ENCODE measurements around the gene ACVR1B. TPM values are rescaled to one million over a fixed set of nuclear protein-coding genes. Genes with fewer than 3 reads are reported as not detected.

Gene ACVR1B
- total RNA-seq, 1 donor from 2014 or later = 18.7 TPM

GRCh38 chr12:51907083-51907855, 44.2 kb upstream of the ACVR1B start, which contains the start of gene ACVRL1:
ACVRL1 (plus strand) TSS chr12:51907504; CDS start chr12:51912475, 4,971 bp downstream.
- peaks cover 0 to 10% of the 10 kb centered on the region in 2 donors for H3K4me1 ChIP-seq
- TF ChIP-seq, protein P1, sequence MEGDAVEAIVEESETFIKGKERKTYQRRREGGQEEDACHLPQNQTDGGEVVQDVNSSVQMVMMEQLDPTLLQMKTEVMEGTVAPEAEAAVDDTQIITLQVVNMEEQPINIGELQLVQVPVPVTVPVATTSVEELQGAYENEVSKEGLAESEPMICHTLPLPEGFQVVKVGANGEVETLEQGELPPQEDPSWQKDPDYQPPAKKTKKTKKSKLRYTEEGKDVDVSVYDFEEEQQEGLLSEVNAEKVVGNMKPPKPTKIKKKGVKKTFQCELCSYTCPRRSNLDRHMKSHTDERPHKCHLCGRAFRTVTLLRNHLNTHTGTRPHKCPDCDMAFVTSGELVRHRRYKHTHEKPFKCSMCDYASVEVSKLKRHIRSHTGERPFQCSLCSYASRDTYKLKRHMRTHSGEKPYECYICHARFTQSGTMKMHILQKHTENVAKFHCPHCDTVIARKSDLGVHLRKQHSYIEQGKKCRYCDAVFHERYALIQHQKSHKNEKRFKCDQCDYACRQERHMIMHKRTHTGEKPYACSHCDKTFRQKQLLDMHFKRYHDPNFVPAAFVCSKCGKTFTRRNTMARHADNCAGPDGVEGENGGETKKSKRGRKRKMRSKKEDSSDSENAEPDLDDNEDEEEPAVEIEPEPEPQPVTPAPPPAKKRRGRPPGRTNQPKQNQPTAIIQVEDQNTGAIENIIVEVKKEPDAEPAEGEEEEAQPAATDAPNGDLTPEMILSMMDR (IDR thresholded peaks at IDR 0.05) = no peak
- peaks cover 0 to 3% of the 10 kb centered on the region in 2 donors for H3K9me3 ChIP-seq
- intact Hi-C loops (cut with DNase I) = no loop called here
- no peaks in the 10 kb centered on the region for H3K36me3 ChIP-seq
- peak within 1 kb of the TSS; percentile 53 to 65 for H3K4me3 ChIP-seq
- no peaks in the 10 kb centered on the region for H3K27me3 ChIP-seq
- H3K27ac ChIP-seq = peak within 1 kb of the TSS; percentile 63 to 82
- peak in 1 of 2 donors; percentile 59 for DNase-seq (ENCODE audit: low spot score in 2 of 2)

DNA sequence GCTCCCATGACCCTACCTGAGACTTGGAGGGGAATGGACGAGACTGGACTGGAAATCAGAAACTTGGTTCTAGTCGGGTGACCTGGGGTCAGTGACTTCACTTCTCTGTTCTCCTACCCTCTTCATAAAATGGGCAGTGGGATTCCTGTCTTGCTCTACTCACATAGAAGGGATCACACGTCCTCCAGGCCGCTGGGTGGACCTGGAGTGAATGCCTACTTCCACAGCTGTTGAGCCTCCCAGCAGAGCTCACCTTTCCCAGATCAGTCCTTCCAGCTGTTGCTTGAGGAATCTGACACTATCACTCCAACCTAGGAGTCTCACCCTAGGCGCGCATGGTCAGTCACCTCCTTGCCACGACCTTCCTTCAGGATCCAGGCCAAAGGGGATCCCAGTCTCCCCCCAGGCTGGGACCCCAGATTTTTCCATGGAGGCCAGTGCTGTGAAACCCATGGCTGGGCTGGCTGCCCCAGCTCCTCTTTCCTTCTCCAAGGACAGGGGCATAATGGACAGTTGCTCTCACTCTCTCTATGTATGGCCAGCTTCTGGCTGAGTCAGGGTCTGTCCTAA, 43.6 kb upstream of the ACVR1B start:
- TF ChIP-seq, protein P1 (IDR thresholded peaks at IDR 0.05) = no peak
- H3K36me3 ChIP-seq = no peaks in the 10 kb centered on the region
- H3K4me3 ChIP-seq = peak overlapping the region; percentile 53 to 65
- intact Hi-C loops (cut with DNase I) = no loop called here
- H3K27me3 ChIP-seq = no peaks in the 10 kb centered on the region
- peaks cover 0 to 11% of the 10 kb centered on the region in 2 donors for H3K4me1 ChIP-seq
- H3K27ac ChIP-seq = peak overlapping the region; percentile 63 to 82
- no peak for DNase-seq (ENCODE audit: low spot score in 2 of 2)
- H3K9me3 ChIP-seq = no peaks in the 10 kb centered on the region

DNA sequence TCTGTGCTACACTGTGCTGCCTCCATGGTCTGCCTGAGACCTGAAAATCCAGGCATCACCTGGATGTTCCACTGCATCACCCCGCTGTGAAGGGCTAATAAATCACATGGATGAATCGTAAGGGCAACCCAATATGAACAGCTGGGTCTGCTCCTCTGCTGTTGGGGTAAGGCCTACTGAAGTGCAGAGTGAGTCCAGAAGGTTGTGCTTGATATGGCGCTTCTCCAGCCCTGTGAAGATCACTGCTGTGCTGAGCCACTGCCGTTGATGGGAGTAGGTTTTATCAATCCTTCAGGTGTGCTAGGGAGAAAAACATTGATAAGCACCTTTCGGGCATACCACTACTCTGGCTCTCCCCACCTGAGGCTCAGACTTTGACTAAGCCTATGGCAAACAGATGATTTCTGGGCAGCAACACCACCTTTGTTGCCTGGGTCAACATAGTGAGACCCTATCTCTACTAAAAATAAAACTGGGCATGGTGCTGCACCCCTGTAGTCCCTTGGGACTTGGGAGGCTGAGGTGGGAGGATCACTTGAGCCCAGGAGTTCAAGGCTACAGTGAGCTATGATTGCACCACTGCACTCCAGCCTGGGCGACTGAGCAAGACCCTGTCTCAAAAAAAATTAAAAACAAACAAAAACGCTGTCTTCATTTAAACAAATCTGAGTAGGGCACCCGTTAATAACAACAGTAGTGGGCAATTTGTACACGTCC, 42.5 kb upstream of the ACVR1B start:
- Histone ChIP-seq H3K27ac (no peak overlapping the region), H3K4me1 (peaks cover 0 to 11% of the 10 kb centered on the region in 2 donors), H3K36me3 (no peaks in the 10 kb centered on the region), H3K4me3 (no peak overlapping the region), H3K27me3 (no peaks in the 10 kb centered on the region), H3K9me3 (no peaks in the 10 kb centered on the region)
- DNase-seq (ENCODE audit: low spot score in 2 of 2) = no peak
- TF ChIP-seq, protein P1 (IDR thresholded peaks at IDR 0.05) = no peak
- intact Hi-C loops (cut with DNase I) = no loop called here

GRCh38 chr12:51910168-51910567, 41.3 kb upstream of the ACVR1B start:
- intact Hi-C loops (cut with DNase I) = no loop called here
- H3K27ac ChIP-seq = peak overlapping the region in 1 of 2 donors; percentile 20
- H3K4me1 ChIP-seq = peaks cover 0 to 11% of the 10 kb centered on the region in 2 donors
- no peaks in the 10 kb centered on the region for H3K36me3 ChIP-seq
- H3K4me3 ChIP-seq = peak overlapping the region in 1 of 2 donors; percentile 9
- TF ChIP-seq, protein P1 (IDR thresholded peaks at IDR 0.05) = no peak
- H3K27me3 ChIP-seq = no peaks in the 10 kb centered on the region
- no peaks in the 10 kb centered on the region for H3K9me3 ChIP-seq
- no peak for DNase-seq (ENCODE audit: low spot score in 2 of 2)

GRCh38 chr12:51910691-51911090, 40.8 kb upstream of the ACVR1B start:
- DNase-seq (ENCODE audit: low spot score in 2 of 2) = no peak
- TF ChIP-seq, protein P1 (IDR thresholded peaks at IDR 0.05) = no peak
- Histone ChIP-seq H3K4me3 (no peak overlapping the region), H3K27me3 (no peaks in the 10 kb centered on the region), H3K9me3 (no peaks in the 10 kb centered on the region), H3K36me3 (no peaks in the 10 kb centered on the region), H3K27ac (peak overlapping the region; percentile 20 to 24), H3K4me1 (peaks cover 0 to 11% of the 10 kb centered on the region in 2 donors)
- intact Hi-C loops (cut with DNase I) = no loop called here

All from ascending aorta (tissue), 2 donors.